IPS DF 4.7 (cell line): ENCODE results near the gene BCL11B.
A peak's percentile ranks its signal among the peaks of the same experiment; 100 is the strongest.

Experiments used
- DNase-seq: peaks from one replicate; pipeline ENCODE4 v3.0.0-alpha.2; 2013; ENCODE audit warnings: low spot score; ENCODE audit errors: extremely low read depth

Gene BCL11B

DNA sequence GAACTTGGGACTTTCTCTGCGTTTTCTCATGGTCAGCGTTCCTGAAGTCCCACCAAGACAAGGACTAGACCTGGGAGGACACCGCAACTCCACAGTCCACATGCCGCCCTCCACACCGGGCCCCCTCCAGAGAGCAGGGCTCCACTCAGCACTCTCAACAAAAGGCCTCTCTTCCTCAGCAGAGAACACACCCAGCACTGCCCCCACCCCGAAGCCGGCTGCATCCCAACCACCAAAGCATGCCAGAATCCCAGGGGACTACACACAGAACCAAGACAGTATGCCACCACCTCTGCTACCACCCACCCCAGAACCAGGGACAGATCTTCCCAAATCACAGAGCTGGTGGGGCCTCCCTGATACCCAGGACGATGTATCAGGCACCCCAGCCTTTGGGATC lies 88.3 kb downstream of the BCL11B start:
- DNase-seq, result no peak

- DNase-seq, result no peak
These were observed 88.7 kb downstream of the BCL11B start for GRCh38 chr14:99183311-99183710.

- no peak for DNase-seq
These were observed 89.3 kb downstream of the BCL11B start for GRCh38 chr14:99182548-99183250.

GRCh38 chr14:99181804-99182520 lies 90.0 kb downstream of the BCL11B start:
- no peak for DNase-seq

- no peak for DNase-seq
These were observed 90.8 kb downstream of the BCL11B start for GRCh38 chr14:99181241-99181640.

GRCh38 chr14:99179946-99180345 lies 92.1 kb downstream of the BCL11B start:
- DNase-seq, result no peak

DNA sequence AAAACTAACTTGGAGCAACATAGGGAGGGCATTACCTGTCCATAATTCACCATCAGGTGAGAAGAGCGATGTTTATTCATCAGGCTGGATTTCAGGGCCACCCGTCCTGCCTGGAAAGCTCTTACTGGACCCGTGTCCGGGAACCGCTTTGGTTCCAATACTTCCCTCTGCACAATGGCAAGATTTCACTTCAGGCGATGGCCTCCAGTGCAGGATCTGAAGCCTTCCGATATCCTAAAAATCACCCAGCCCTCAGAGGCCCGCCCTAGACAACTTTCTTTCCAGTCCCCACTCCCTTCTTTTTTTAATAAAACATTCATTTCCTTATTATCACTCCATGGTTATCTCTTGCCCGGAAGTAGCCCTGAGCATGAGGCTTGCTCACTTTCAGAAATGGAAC lies 92.5 kb downstream of the BCL11B start:
- DNase-seq, result no peak

- DNase-seq, result no peak
These were observed 93.8 kb downstream of the BCL11B start for GRCh38 chr14:99177886-99178835.

DNA sequence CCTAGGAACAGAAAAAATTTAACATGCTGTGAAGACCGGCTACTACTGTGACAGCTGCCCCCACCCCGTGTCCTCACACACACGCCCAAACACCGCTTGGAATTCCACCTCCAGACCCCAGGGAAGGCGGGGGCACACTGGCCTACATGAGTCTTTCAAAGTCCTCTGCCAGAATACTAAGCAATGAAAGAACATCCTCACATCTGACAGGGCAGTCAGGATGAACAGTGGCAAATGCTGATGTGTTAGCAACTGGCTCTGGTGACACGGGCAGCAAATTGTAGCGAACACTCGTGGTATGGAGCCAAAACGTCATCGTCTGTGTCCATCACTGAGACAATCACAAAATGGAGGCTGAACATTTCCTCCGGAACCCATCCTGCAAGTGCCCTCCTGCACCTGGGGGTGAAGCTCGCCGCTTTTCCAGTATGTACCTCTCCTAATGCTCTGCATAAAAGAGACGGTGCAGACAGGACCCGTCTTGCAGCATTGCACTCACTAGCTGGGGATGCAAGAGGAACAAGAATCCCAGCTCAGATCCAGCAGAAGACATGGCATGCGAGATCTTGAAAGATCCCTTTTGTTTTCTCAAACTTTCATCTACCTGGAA lies 94.8 kb downstream of the BCL11B start:
- no peak for DNase-seq

- DNase-seq, result no peak
These were observed 95.6 kb downstream of the BCL11B start for GRCh38 chr14:99176156-99176945.

DNA sequence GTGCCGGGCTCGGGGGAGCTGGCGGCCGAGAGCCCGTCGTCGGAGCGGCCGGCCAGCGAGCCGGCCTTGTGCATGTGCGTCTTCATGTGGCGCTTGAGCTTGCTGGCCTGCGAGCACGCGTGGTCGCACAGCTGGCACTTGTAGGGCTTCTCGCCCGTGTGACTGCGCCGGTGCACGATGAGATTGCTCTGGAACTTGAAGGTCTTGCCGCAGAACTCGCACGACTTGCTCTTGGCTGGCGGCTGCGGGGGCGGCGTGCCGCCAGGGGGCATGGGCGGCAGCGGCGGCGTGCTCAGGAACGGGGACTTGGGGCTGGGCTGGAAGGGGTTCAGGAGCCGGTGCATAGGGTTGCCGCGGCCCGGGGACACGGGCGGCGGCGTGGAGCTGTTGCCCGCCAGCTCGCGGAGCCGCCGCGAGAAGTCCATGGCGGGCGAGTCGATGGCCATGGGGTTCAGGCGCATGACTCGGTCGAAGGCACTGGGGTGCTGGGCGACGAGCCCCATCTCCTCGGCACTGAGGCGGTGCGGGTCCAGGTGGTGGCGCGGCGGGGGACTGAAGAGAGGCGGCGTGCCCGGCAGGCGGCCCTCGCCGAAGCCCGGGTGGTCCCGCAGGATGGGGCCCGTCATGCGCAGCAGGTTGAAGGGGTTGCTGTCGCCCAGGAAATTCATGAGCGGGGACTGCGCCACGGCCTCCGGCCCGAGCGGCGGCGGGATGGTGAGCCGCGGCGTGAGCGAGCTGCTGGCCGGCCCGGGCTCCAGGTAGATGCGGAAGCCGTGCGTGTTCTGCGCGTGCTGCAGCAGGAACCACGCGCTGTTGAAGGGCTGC lies 96.5 kb downstream of the BCL11B start:
- no peak for DNase-seq

DNA sequence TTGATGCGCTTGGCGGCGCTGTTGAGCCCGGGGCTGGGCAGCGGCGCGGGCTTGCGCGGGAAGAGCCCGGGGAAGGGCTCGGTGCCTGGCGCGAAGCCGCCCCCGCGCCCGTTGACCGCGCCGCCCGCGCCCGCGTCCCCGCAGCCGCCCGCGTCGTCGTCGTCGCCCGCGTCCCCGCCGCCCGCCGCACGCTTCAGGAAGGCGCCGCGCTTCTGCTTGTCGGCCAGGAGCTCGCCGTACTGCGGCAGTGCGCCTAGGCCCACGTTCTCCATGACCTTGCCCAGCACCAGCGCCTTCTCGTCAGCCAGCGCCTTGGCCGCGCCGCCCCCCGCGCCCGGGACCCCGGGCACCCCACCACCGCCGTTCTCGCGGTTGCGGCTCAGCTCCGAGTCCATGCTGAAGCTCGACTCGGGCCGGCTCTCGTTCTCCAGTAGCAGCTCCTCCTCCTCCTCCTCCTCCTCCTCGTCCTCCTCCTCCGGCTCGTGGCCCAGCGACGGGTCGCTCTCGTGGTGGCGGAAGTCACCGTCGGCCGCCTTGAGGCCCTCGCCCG lies 97.2 kb downstream of the BCL11B start:
- DNase-seq, result no peak

- DNase-seq, result no peak
These were observed 97.8 kb downstream of the BCL11B start for GRCh38 chr14:99174081-99174769.

GRCh38 chr14:99173506-99173905 lies 98.5 kb downstream of the BCL11B start:
- DNase-seq, result no peak

GRCh38 chr14:99173086-99173485 lies 98.9 kb downstream of the BCL11B start:
- DNase-seq, result no peak

DNA sequence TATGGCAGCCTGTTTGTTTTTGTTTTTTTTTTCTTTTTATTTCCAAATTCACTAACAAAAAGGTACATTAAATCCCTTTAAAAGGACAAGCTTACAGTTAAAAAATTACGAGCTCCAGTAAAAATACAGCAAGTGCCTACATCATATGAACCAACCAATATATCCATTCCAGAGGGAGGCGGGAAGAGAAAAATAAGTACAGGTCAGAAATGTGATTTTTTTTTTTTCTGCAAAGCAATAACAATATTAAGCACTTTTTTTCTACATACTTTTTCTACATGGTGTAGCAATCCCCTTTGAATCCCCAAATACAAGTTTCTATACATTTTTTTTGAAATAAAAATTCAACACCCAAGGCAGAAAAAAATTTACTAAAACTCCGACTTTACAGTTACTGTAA lies 100.6 kb downstream of the BCL11B start:
- no peak for DNase-seq

- peak; percentile 19 for DNase-seq
These were observed 102.1 kb downstream of the BCL11B start for GRCh38 chr14:99169776-99170356.

DNA sequence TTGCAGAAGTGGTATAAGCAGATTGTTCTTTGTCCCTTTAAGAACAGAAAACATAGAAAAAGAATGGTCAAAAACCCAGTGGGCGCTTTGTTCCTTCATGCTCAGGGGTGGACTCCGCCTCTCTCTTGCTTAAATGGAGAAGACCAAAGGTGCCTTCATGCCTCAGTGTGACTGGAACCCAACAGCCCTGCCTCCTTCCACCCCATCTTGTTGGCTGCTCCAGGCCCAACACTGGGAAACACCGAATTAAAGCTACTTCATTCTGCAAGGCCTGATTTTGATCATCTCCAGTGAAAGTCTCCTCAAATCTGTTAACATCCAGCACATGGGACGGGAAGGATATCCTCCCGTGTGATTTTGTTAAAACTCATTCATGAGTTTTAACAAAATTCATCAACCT lies 103.7 kb downstream of the BCL11B start:
- DNase-seq, result no peak

GRCh38 chr14:99166506-99166905 lies 105.5 kb downstream of the BCL11B start:
- no peak for DNase-seq
